Activated CD4-positive, CD25-positive, alpha-beta regulatory T cell treated with anti-CD3 and anti-CD28 coated beads, Interleukin-2, amount 50 U/mL, for 72 hours (primary cell): ENCODE measurements around the gene NCAPH2.
"Not testable (repeated sequence)": the region's sequence is repeated elsewhere in the genome, so short reads cannot be mapped to it uniquely, and the experiment has no call there.

Experiments
- DNase-seq: peaks from one replicate; pipeline ENCODE4 v3.0.0; 2021

Gene NCAPH2

DNA sequence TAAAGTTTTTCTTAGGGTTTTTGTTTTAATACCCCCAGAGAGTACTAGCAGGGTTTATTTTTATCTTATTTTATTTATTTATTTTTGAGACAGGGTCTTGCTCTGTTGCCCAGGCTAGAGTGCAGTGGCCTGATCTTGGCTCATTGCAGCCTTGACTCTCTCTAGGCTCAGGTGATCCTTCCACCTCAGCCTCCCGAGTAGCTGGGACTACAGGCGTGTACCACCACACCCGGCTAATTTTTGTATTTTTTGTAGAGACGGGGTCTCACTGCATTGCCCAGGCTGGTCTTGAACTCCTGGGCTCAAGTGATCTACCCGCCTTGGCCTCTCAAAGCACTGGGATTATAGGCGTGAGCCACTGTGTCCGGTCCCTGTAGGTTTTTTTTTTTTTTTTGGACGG, 12.2 kb downstream of the NCAPH2 start:
- DNase-seq = not testable (repeated sequence)

DNA sequence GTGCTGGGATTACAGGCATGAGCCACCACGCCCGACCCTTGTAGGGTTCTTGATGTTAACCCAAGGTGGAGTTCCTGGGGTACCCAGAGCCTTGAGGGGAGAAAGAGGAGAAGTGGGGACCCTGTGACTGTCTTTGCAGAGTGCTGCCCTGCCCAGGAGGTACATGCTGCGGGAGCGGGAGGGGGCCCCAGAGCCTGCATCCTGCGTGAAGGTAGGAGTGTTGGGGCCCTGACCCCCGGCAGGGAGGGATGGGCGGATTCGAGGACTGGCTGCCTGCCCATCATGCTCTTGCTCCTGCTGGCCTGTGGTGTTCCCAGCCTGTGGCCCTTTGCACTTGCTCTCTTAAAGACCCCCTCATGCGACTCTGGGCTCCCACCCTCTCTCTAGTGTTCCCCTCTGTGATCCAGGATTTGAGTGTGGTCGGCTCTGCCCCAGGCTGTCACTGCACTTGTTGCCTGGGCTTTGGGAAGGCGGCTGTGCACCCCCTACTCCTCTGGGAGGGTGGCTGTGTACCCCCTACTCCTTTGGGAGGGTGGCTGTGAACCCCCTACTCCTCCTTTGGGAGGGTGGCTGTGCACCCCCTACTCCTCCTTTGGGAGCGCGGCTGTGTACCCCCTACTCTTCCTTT, 12.9 kb downstream of the NCAPH2 start:
- no peak for DNase-seq

DNA sequence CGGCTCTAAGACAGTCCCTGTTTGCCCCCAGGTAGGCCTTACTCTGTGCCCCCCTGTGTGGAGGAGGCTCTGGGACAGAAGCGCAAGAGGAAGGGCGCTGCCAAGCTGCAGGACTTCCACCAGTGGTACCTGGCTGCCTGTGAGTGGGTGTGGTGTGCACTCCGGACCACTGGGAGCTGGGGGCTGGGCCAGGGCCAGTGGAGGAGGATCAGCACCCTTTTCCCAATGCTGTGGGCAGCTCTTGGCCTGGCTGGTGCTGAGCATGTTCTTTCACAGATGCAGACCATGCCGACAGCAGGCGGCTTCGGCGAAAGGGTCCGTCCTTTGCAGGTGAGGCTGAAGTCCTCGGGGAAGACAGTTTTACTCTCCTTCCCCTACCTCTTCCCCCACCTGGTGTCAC, 13.7 kb downstream of the NCAPH2 start:
- no peak for DNase-seq

DNA sequence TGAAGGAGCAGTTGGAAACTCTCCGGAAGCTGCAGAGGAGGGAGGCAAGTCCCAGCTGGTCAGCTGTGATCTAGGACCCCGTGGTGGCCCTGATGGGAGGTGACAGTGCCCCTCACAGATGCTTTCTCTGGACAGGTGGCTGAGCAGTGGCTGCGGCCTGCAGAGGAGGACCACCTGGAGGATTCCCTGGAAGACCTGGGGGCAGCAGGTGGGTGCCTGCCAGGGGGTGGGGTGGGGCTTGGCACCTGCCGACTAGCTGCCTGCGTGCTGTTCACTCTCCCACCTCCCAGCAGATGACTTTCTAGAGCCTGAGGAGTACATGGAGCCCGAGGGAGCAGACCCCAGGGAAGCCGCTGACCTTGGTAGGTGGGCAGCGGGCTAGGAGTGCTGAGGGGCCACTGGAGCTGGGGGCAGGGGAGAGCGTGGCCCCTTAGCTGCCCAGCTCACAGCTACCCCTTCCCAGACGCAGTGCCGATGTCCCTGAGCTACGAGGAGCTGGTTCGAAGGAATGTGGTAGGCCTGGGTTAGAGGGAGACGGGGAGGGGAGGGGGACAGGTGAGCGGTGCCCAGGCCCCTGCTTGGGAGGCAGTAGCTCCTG, 14.3 kb downstream of the NCAPH2 start:
- no peak for DNase-seq

DNA sequence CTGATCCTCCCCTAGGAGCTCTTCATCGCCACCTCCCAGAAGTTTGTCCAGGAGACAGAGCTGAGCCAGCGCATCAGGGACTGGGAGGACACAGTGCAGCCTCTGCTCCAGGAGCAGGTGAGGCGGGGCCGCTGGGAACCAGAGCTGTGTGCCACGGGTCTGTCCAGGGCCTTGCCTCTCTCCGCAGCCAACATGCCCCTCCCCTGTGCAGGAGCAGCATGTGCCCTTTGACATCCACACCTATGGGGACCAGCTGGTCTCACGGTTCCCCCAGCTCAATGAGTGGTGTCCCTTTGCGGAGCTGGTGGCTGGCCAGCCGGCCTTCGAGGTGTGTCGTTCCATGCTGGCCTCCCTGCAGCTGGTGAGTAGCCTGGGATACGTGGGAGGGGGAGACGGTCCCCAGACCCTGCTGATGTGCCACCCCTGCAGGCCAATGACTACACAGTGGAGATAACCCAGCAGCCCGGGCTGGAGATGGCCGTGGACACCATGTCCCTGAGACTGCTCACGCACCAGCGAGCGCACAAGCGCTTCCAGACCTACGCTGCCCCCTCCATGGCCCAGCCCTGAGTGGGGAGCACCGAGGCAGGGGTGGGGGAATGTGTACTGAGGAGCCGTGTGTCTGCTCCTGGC, 14.9 kb downstream of the NCAPH2 start:
- no peak for DNase-seq

DNA sequence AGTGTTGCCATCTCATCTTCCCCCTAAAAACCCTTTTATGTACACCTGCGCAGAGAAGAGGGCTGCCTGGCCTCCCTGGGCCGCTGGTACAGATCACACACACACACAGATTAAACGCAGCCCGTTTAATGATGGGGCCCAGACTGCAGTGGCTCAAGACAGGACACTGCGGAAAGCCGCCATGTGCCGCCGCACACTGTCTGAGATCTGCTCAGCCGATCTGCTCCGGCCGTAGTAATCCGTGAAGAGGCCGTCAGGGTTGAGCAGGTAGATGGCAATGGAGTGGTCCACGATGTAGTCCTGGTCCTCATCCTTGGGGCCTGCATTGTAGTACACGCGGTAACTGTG, 15.4 kb downstream of the NCAPH2 start:
- DNase-seq = no peak

DNA sequence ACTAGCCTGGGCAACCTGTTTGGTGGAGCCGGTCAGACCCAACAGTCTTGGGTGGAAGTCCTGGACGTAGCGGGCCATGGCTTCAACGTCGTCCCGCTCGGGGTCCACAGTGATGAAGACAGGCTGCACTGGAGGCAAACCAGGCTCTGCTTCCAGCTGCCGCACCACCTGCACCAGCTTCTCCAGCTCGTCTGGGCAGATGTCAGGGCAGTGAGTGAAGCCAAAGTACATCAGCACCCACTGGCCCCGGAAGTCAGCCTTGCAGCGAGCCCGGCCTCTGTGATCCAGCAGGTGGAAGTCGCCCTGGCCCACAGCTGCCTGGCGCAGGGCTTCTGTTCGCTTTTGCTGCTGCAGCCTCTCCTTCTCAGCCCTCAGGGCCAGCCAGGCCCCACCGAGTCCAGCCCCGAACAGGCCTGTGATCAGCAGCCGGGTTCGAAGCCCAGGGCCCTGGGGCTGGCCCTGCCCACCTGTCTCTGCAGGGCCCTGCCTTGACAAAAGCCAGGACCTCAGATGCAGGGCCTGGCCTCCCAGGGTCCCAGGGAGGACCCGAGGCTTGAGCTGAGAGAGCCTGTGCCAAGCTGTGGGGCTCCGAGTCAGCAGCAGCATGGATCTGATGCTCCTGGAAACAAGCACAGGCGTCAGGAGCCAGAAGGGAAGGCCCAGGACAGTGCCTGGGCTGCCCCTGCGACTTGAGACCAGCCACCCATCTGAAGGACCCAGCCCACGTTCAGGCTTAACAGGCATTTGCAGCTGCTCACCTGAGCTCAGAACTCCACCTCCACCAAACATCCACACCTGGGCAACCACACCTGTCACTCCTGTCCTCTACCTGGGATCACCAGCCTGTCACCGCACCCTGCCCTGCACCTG, 16.0 kb downstream of the NCAPH2 start:
- DNase-seq = no peak

DNA sequence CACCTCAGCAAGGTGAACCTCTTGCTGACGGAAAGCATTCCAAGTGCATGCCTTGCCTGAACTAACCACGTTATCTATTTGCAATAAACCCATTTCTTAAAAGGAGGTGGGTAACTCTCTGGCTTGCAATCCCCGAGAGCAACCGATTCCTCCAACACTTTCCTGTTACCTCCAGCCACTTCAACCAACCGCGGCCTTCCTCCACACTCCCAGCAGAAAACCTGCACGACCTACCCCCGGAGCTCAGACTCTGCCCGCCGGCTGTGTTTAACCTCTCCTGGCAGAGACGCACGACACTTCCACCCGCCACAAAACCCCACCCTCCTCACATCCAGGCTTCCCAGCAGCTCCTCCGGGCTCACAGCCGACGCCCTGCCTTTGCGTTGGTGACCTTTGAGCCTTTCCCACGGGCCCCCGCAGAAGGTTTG, 16.7 kb downstream of the NCAPH2 start:
- no peak for DNase-seq

DNA sequence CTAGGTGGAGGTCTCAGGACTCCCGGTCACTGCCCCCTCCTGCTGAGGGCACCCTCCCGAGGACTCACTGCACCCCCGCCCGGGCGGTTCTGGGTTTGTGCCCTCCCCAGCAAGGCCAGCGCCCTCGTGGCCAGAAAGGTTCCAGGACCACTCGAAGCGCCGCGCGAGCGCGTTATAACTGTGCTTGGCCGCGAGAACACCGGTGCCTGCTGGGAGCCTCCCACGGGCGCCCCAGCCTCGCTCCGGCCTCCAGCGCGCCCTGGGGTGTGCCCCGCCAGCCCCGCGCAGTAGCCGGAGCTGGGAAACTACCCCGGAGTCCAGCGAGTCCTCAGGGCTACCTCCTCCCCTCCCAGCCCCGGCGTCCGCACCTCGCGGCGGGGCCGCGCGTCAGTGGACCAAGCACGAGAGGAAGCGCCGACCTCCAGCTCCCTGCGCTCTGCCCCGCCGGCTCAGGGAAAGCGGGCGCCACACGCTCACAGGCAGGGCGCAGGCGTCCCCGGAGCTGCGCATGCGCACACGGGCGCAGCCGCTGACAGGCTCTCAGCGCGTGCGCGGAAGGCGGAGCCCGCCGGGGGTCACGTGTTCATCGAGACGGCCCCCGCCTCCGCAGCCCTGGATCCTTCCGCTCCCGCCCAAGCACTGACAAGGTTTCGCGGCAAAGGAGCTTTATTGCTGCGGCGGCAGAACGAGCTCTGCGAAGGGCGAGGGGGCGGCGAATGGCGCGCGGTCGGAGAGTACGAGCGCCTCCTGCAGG, 17.3 kb downstream of the NCAPH2 start, which contains the start of gene SCO2:
Gene SCO2, minus strand, starts transcription at position 495 of the 754 bp plus-strand sequence. CDS start 1,187 bp downstream, outside the sequence.
- peak; percentile 98 for DNase-seq

DNA sequence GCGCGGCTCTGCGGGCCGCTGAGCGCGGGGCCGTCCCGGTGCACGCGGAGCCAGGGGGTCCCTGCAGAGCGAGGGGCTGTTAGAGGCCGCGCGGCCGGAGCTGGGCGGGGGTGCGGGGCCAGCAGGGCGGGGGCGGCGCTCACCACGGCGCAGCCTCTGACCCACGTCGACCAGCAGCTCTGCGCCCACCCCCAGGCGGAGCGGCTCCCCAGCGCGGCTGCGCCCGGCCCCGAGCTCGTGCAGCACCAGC, 17.8 kb downstream of the NCAPH2 start:
- no peak for DNase-seq

DNA sequence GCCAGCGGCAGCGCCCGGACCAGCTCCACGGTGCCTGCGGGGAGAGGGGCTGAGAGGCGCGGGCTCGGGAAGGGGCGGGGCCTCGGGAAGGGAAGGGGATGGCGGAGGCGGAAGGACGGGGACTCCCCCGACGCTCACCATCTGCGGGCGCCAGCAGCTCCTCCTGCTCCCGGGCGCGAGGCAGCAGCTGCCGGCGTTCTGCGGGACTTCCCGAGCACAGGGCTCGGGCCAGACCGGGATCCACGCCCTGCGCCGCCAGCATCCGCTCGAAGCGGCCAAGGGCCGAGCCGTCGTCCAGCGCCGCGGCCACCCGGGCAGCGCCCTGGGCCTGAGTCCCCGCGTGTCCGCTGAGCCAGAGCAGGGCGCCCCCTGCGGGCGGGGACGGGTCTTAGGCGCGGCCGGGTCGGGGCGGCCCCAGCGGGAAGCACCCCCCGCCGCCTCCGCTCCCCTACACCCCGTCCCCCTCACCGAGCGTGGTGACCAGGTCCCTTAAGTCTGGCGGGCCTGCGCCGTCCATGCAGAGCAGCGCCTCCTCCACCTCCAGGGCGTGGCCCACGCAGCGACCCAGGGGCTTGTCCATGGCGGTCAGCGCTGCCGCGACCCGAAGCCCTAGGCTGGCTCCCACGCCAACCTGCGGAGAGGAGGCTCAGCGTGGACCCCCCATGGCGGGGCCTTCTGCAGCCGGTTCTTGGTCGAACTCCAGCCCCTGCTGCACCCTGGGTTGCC, 18.2 kb downstream of the NCAPH2 start:
- DNase-seq = peak; percentile 86

DNA sequence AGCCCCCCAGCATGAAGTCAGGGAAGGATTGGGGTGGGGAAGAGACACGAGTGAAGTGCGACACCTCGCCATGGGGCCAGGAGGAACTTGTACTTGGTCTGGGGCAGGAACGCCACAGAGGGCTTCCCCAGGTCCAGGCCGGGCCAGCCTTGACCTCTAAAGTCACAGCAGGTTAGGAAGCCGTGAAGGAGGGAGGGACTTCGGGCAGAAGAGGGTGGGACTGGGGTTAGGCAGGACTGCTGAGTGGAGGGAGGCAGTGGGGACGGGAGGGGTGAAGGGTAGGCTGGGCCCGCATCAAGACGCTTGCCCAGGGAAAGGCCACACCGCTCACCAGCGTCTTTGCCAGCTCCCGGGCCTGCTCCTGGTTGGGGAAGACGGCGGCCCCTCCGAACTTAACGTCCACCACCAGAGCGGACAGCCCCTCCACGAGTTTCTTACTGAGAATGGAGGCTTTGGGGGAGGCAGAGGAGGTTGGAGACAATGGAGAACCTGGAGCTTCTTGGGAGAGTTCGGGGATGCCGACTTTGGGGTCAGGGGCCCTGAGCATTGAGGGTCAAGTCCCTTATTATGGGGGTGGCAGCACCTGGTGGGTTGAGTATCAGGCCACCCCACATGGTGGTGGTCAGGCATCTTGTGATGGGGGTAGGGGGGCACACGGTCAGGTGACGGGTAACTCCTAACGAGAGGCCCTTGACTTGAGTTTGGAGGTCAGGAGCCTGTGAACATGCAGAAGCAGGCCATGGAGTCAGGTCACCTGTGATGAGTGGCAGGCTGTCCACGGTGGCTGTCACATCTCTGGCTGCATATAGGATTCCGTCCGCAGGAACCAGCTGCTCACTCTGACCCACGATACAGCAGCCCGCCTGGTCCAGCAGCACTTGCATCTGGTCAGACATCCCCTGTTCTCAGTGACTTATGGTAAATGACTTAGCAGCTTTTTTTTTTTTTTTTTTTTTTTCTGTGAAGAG, 19.1 kb downstream of the NCAPH2 start:
- peak; percentile 61 for DNase-seq

DNA sequence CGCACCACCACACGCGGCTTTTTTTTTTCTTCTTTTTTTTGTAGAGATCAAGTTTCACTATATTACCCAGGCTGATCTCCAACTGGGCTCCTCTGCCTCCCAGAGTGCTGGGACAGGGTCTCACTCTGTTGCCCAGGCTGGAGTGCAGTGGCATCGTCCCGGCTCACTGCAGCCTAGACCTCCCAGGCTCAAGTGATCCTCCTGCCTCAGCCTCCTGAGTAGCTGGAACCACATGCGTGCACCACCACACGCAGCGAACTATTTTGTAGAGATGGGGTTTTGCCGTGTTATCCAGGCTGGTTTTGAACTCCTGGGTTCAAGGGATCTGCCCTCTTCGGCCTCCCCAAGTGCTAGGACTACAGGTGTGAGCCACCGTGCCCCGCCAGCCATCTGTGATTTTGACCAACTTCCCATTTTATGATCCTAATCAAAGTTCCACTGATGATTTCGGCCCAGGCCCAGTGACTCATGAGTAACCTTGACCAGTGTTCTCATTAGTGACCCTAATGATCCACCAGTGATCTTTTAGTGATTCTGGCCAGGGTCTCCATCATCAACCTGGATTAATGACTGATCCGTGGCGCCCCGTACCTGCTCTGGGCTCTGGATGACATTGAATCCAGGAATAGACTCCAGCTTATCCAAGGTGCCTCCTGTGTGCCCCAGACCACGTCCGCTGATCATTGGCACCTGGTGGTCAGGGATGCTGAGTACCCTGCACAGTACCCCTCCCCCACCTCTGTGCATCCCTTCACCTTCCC, 20.1 kb downstream of the NCAPH2 start:
- DNase-seq = no peak

DNA sequence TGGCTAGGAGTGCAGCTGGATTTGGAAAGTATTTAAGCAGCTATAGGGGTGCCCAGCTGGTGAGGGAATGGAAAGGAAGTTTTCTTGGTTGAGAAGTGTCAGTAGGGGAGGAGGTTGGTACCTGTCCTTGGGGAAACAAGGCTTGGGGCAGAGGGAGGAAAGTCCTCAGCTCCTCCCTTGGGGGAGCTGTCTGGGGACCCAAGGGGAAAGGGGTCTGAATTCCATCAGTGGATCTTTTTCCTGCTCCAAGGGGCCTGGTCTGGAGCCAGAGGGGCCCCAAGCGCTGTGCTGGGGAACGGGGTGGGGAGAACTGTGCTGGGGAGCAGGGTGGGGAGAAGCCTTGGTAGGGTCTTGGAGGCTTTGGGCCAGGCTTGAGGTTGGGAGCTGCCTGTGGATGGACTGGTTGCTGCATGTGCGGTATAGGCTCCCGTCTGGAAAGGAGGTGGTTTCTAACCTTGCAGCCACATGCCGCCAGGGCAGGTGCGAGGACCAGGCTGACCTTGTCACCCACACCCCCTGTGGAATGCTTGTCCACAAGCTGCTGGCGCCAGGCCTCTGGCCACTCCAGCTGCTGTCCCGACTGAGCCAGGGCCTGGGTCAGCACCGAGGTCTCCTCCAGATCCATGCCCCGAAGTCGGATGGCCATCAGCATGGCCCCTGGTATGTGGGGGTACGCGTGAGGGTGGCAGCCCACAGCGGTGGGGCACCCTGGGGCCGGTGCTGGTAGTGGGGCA, 20.8 kb downstream of the NCAPH2 start:
- DNase-seq = no peak

DNA sequence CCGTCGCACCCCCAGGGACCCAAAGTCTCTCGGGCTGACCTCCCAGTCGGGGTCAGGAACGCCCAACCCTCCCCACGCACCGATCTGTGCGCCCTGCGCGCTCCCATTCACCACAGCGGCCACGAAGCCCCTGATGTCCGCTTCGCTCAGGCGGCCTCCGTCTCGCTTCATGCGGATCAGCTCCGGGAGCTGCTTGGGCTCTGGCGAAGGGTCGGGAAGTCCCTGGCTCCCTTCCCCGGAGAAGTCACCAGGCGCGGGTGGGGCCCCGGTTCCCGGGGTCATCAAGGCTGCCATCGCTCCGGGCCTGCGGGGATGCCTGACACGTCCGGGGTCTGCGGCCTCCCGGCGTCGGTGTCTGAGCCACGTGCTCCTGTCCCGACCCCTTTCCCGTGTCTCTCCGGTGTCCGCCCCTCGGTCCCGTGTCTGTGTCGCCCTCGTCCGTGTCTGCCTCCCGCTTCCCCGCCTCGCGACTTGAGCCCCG, 21.4 kb downstream of the NCAPH2 start:
- DNase-seq = no peak

DNA sequence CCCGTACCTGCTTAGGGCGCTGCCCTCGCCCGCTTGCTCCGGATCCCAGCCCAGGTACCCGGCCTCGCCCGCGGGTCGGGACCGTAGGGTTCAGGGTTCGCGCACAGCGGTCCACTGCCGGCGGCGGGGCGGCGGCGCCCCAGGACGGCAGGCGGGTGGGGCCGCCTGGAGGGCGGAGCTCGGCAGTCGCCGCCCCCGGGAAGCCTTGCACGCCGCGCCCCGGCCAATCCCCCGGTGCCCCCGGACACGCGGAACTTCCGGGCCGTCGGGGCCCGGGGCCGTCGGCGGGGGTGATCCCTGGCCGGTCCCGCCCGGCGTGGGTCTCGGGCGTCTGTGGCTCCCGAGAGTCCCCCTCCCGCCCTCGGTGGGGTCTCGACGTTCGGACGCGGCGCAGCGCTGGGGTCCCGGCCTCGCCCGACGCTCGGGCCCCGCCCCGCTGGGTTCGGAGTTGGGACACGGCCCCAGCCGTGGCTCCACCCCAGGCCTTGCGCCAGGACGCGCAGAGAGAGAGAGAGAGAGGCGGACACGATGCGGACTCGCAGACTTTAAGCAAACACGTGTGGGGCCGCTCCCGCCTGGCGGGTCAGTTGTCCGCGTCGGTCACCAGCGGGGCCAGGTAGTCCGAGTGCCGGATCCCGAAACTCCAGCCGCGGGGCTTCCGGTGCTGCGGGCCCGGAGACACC, 22.0 kb downstream of the NCAPH2 start, which contains the start of gene TYMP:
Gene TYMP, minus strand, starts transcription at position 116 of the 683 bp plus-strand sequence. CDS start 303 bp downstream, outside the sequence.
- DNase-seq = peak; percentile 84

DNA sequence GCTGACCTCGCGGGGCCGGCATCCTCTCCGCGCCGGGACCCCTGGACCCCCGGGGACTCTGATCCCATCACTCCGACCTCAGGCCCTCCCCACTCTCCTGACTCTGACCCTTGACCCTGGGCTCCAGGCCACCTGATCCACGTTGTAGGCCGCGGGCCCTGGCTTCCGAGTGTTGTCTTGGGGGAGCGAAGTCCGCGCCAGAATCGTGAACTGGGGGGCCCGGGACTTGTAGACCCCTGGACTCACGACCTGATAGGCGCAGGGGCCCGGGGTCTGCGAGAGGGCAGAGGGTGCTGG, 22.5 kb downstream of the NCAPH2 start:
- no peak for DNase-seq

DNA sequence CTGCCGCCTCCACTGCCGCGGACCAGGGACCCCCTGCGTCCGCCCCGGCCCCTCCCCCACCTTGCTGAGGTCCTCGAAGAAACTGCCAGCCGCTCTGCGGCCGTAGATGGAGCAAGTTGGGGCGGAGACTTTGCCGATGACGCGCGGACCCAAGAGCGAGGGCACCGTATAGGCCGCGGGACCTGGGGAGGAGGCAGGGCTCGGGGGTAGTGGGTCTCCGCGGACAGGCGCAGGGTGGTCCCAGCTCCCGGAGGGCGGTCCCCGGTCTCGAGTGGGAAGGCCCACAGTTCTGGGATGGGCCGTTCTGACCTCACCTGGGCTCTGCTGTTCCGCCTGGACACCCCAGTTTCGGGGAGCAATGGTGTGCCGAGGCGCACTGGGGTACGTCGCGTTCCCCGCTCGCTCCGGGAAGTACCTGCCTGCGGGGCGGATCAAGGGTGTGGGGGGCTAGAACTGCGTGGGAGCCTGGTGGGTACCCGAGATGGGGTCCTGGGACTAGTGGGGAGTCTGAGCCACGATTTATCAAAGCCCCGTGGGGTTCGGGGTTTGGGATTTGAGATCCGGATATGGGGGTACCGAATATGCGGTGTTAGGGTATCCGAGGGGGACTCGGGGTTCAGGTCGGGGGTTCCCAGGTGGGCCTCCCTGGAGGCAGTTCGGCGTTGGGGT, 23.0 kb downstream of the NCAPH2 start:
- peak; percentile 87 for DNase-seq
